Lower leg skin (tissue), 4 donors: Measurements from ENCODE around the gene CMTM5. TPM values are rescaled to one million over a fixed set of nuclear protein-coding genes. Genes with fewer than 3 reads are reported as not detected.

ENCODE experiments used
- DNase-seq, 2 donors: peaks; one replicate each; pipeline ENCODE4 v3.0.0-alpha.2; 2019; ENCODE audit warnings: low spot score in 2 of 2
- H3K4me3 ChIP-seq: fragments of 200-600 bp; sonication (generic); 2 replicates; pipeline ENCODE4 v1.5.1; 2017; ENCODE audit warnings: mild to moderate bottlenecking, low read depth; ENCODE audit not compliant: poor library complexity, severe bottlenecking
- POLR2A ChIP-seq, 2 donors: fragments of 450-650 bp; IDR thresholded peaks; one replicate each; pipeline ENCODE4 v1.6.1; 2016 to 2017; ENCODE audit warnings: antibody characterized with exemption in 2 of 2, mild to moderate bottlenecking in 1 of 2, moderate library complexity in 1 of 2
- WGBS, 2 donors: methylation state at CpG; one replicate each; pipeline ENCODE4 v1.1.5; 2018; 5-methylcytosine and 5-hydroxymethylcytosine counted together
- intact Hi-C: fragments of 100-400 bp; cut with DNase I; formaldehyde crosslinking; loops from one replicate; pipeline ENCODE4 v1.15.0; 2023; ENCODE audit warnings: low total_unique reads
- total RNA-seq, 4 donors: library from RNA; depleted of rRNA; stranded (reverse); fragments of >200 nt; gene quantifications; one replicate each; pipeline ENCODE4 v1.1.0, GENCODE V29; 2016
- TF ChIP-seq, protein P1 (sequence below), 3 donors: fragments of 450-650 bp; IDR thresholded peaks; one replicate each; pipeline ENCODE4 v1.5.1; 2016; ENCODE audit warnings: antibody characterized with exemption in 3 of 3, mild to moderate bottlenecking in 3 of 3, moderate library complexity in 2 of 3

CMTM5 gene
- total RNA-seq, 4 donors from 2014 or later: 0.38 to 0.58 TPM; not detected in 2

DNA sequence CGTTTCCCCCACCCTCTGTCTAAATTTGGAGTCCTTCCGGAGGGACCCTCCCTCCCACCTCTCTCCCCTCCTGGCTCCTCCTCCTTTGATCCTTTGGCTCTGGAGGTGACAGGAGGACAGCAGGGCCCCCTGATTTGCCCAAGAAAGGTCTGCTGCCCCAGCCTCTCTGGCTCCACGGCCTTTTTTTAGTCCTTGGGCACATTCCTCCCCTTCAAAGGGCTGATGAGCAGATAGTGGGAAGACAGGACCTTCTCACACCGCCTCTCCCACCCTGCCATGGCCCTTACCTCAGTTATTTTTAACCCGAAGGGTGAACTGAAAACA, 31.4 kb downstream of the CMTM5 start:
- TF ChIP-seq POLR2A (IDR thresholded peaks at IDR 0.05): no peak
- TF ChIP-seq, protein P1, sequence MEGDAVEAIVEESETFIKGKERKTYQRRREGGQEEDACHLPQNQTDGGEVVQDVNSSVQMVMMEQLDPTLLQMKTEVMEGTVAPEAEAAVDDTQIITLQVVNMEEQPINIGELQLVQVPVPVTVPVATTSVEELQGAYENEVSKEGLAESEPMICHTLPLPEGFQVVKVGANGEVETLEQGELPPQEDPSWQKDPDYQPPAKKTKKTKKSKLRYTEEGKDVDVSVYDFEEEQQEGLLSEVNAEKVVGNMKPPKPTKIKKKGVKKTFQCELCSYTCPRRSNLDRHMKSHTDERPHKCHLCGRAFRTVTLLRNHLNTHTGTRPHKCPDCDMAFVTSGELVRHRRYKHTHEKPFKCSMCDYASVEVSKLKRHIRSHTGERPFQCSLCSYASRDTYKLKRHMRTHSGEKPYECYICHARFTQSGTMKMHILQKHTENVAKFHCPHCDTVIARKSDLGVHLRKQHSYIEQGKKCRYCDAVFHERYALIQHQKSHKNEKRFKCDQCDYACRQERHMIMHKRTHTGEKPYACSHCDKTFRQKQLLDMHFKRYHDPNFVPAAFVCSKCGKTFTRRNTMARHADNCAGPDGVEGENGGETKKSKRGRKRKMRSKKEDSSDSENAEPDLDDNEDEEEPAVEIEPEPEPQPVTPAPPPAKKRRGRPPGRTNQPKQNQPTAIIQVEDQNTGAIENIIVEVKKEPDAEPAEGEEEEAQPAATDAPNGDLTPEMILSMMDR (IDR thresholded peaks at IDR 0.05): no peak
- H3K4me3 ChIP-seq: no peak overlapping the region
- no peak for DNase-seq
- intact Hi-C loops: loop anchor here (5.0 kb wide), 1 partner anchor 1051 kb away; no protein-coding TSS in a partner anchor
- 62 to 63% methylated on average over 5 of the region's 5 CpGs for WGBS, 2 donors

DNA sequence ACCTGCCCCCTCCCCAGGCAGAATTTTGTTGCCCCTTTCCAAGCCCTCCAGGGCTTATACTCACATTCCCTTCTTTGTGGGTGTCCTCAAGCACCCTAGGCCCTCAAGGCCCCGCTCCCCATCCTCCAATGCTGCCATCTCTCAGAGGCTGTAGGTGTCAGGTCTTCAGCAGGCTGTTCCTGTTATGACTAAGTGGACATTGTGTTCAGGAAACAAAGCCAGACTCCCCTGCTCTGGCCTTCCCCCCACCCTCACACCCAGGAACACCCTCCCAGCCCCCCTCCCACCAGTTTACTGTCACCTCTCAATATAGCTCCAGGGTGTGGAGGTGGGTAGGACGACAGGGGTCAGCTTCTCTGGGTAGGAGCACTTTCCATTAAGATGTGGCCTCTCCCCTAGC, 32.6 kb downstream of the CMTM5 start:
- intact Hi-C loops: loop anchor here (5.0 kb wide), 1 partner anchor 1052 kb away; no protein-coding TSS in a partner anchor

DNA sequence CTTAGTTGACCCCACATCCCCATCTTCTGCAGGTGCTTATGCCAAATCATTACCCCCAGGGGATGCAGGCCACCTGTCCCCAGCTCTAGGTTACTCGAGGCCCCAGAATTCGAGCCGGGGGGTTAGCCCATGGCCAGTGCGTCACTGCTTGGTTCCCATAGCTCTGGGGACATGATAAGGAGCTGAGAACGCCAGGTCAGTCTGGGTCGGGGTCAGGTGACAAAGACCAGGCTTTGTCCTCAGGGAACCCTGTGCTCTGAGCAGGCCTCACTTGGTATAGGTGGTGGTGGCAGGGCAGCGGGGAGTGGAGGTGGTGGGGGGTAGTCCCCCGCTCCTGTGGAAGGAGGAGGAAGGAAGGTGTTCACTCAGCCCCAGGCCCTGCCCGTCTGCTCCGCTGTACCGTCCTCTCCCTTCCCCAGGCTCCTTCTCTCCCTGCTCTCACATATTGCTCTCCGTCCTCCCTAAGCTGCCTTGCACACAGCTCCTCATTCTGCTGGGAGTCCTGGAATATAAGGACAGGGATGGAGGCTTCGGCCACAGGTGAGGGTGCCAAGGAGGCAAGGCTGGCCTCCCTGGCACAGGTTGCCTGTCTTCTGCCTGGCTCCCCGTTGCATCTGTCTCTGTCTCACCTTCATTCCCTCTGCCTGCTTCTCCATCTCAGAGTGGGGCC, 33.3 kb downstream of the CMTM5 start:
- WGBS, 2 donors: 81 to 85% methylated on average over 12 to 14 of the region's 14 CpGs
- intact Hi-C loops: loop anchor here (5.0 kb wide), 1 partner anchor 1053 kb away; no protein-coding TSS in a partner anchor
- TF ChIP-seq POLR2A (IDR thresholded peaks at IDR 0.05): no peak
- TF ChIP-seq, protein P1 (IDR thresholded peaks at IDR 0.05): no peak

More for the DNA sequence above, 32.6 kb downstream of the CMTM5 start:
- WGBS, 2 donors: 79 to 92% methylated on average over 2 of the region's 2 CpGs
- no peak overlapping the region for H3K4me3 ChIP-seq
- no peak for TF ChIP-seq POLR2A (IDR thresholded peaks at IDR 0.05)
- TF ChIP-seq, protein P1 (IDR thresholded peaks at IDR 0.05): no peak
- DNase-seq: no peak

DNA sequence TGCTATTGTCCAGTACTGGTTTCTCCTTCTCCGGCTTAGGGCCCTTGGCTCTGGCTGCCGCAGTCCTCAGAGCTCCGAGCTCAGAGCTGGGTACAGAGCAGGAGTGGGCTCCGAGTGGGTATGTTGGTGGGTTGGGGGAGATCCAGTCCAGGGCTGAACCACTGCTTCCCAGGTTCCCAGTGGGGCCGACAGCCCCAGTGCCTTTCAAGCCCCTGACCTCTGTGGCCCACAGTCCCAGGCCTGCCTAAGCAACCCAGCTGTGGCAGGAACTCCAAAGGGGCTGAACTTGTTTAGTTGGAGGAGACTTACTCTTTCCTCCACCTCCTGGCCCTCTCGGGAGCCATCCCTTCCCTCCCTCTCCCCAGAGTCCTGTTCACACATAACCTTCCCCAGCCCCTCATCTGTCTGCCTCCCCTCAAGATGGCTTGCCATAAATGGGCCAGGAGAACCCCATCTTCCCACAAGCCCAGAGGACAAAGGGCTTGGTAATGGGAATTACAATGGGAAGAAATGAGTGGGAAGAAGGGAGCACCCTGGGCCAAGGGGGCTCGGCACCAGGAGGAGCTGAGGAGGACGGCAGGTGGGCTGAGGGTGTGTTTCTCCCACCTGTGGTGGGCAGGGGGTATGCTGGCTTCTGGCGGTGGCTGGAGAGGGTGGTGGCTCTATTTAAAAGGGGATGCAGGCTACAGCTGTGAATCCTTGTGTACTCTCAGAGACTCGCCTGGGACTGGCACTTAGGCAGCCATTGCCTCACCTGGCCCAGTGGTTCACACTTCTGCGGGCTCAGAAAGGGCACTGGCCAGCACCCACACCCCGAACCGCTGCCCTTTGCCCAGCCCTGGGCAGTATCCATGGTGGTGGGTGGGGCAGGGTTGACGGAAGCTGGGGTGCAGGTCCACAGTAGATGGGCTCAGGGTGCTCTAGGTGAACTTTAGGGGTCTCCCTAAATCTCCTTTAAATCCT, 35.0 kb downstream of the CMTM5 start:
- 80 to 84% methylated on average over 14 of the region's 14 CpGs for WGBS, 2 donors
- H3K4me3 ChIP-seq: no peak overlapping the region
- DNase-seq: no peak
- intact Hi-C loops: no loop called here
- no peak for TF ChIP-seq POLR2A (IDR thresholded peaks at IDR 0.05)
- TF ChIP-seq, protein P1 (IDR thresholded peaks at IDR 0.05): no peak

More for the DNA sequence above, 33.3 kb downstream of the CMTM5 start:
- DNase-seq: no peak
- H3K4me3 ChIP-seq: no peak overlapping the region

DNA sequence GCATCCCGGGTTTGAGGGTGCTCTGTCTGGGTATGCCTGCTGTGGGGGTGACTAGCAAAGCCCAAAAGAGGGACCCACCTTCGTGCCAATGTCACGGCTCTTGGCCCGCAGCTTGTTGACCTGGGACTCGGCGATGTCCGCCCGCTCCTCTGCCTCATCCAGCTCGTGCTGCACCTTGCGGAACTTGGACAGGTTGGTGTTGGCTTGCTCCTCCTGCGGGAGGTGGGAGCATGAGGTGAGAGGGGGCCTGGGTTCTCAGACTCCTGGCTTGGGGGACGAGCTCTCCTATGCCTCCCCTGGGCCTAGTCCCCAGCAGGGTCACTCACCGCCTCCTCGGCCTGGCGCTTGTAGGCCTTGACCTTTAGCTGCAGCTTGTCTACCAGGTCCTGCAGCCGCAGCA, 36.8 kb downstream of the CMTM5 start:
- no peak for TF ChIP-seq POLR2A (IDR thresholded peaks at IDR 0.05)
- TF ChIP-seq, protein P1 (IDR thresholded peaks at IDR 0.05): no peak
- no peak for DNase-seq
- no peak overlapping the region for H3K4me3 ChIP-seq
- WGBS, 2 donors: 88 to 92% methylated on average over 14 to 16 of the region's 16 CpGs
- intact Hi-C loops: no loop called here
